Fibroblast of peridontal ligament (primary cell): ENCODE measurements around the gene PCSK1N.
"Not testable (repeated sequence)": the region's sequence is repeated elsewhere in the genome, so short reads cannot be mapped to it uniquely, and the experiment has no call there.

Source experiments
- DNase-seq: peaks from one replicate; pipeline ENCODE4 v3.0.0-alpha.2; 2010; ENCODE audit errors: extremely low read depth

PCSK1N gene

GRCh38 chrX:48823053-48823452 is 12.4 kb downstream of the PCSK1N start:
- DNase-seq, result no peak

- DNase-seq, result not testable (repeated sequence)
These were observed 16.0 kb downstream of the PCSK1N start for GRCh38 chrX:48819394-48819793.

GRCh38 chrX:48818866-48819265 is 16.5 kb downstream of the PCSK1N start:
- no peak for DNase-seq

- DNase-seq, result no peak
These were observed 17.3 kb downstream of the PCSK1N start for GRCh38 chrX:48818098-48818497.

- DNase-seq, result no peak
These were observed 19.2 kb downstream of the PCSK1N start for GRCh38 chrX:48816014-48816810.

- no peak for DNase-seq
These were observed 20.1 kb downstream of the PCSK1N start for GRCh38 chrX:48815266-48815665.

- no peak for DNase-seq
These were observed 20.7 kb downstream of the PCSK1N start for GRCh38 chrX:48814722-48815121.

GRCh38 chrX:48813644-48814043 is 21.8 kb downstream of the PCSK1N start:
- no peak for DNase-seq

- no peak for DNase-seq
These were observed 29.3 kb downstream of the PCSK1N start for GRCh38 chrX:48806081-48806480.

- DNase-seq, result no peak
These were observed 32.6 kb downstream of the PCSK1N start for GRCh38 chrX:48802905-48803200.

- peak; percentile 65 for DNase-seq
These were observed 33.1 kb downstream of the PCSK1N start for GRCh38 chrX:48802089-48802904.

GRCh38 chrX:48801280-48802088 is 33.9 kb downstream of the PCSK1N start, which contains the start of gene HDAC6:
Gene HDAC6, plus strand, starts transcription at chrX:48802067. Its CDS starts 626 bp downstream, at chrX:48802693.
- peak; percentile 97 for DNase-seq

- no peak for DNase-seq
These were observed 34.7 kb downstream of the PCSK1N start for GRCh38 chrX:48800574-48801279.

- DNase-seq, result no peak
These were observed 37.1 kb downstream of the PCSK1N start for GRCh38 chrX:48798318-48798717.

- DNase-seq, result peak; percentile 15
These were observed 40.4 kb downstream of the PCSK1N start for GRCh38 chrX:48794911-48795515.

GRCh38 chrX:48794340-48794910 is 41.0 kb downstream of the PCSK1N start:
- DNase-seq, result no peak

GRCh38 chrX:48793935-48794334 is 41.5 kb downstream of the PCSK1N start:
- DNase-seq, result no peak

- DNase-seq, result no peak
These were observed 43.2 kb downstream of the PCSK1N start for GRCh38 chrX:48792219-48792618.

GRCh38 chrX:48791063-48791820 is 44.2 kb downstream of the PCSK1N start:
- no peak for DNase-seq

GRCh38 chrX:48790477-48790876 is 44.9 kb downstream of the PCSK1N start:
- DNase-seq, result no peak
